GM12801 (cell line): ENCODE results near the gene LACTB.

ENCODE experiments used
- CTCF ChIP-seq: IDR thresholded peaks from one replicate; pipeline ENCODE4 v1.5.1; 2011; ENCODE audit warnings: control low read depth; ENCODE audit not compliant: insufficient read length; ENCODE audit errors: extremely low read depth

The LACTB gene

GRCh38 chr15:63107895-63108546 lies 13.6 kb upstream of the LACTB start:
- no peak for TF ChIP-seq CTCF

DNA sequence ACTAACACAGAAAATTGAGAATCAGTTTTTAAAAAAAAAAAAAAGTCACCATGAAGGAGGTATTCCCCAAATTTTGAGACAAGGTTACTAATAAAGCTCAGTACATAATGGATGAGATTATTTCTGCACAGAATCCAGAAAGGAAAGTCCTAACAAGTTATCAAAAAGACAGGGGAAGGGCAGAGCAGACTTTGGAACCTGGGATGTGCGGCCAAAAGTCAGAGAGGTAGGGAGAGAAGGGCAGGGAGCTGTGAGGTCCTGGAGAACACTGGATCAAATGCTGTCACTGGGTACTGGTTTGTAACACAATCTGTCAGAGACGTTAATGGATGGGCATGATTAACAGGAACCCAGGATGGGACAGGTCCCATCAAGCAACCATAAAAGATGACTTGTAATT lies 12.2 kb upstream of the LACTB start:
- TF ChIP-seq CTCF: no peak

GRCh38 chr15:63109920-63110319 lies 11.7 kb upstream of the LACTB start:
- no peak for TF ChIP-seq CTCF

- no peak for TF ChIP-seq CTCF
Observed at GRCh38 chr15:63110428-63111026, 11.1 kb upstream of the LACTB start.

DNA sequence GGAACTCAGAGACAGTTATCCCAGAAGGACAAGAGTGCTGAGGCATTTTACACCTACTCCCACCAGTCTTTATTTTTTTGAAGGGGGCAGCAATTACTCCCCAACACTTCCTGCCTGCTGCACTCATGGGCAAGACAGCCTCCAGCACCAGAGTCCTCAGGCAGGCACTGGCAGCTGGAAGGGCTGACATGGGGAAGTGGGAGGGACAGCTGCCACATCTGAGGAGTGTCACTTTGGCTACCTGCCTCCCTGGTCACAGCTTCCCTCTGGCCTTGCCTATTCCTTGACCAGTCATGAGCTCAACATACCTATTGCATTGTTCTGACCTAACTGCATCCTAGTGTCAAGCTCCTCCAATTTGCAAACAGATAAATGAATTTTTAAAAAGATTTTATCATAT lies 10.2 kb upstream of the LACTB start:
- no peak for TF ChIP-seq CTCF

DNA sequence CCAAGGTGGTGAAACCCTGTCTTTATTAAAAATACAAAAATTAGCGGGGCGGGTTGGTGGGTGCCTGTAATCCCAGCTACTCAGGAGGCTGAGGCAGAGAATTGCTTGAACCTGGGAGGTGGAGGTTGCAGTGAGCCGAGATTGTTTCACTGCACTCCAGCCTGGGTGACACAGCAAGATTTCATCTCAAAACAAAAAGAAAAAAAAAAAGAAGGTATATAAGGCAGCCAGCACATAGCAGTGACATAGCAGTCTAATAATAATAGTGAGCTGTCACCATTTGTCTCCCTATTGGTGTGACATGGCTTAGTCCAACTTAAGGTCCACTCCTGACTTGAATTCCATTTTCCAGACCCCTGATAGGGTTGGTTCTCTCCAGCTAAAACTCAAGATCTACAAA lies 8.8 kb upstream of the LACTB start:
- TF ChIP-seq CTCF: no peak

DNA sequence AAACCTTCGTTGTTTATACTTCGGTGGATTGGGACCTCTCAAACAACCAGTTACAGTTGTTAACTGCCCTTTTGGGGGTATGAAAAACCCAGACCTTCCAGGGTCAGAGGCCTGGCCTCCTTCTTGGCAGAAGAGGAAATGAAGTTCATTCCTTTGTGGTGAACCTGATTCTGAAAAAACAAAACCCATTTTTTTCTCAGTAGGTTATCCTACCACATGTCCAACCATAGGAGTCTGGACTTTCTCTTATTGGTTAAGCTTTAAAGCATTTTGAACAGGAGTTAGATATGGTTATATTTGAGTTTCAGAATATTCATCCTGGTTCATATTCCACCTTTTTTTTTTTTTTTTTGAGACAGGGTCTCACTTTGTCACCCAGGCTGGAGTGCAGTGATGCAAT lies 7.2 kb upstream of the LACTB start:
- TF ChIP-seq CTCF: no peak
